Muscle of back (tissue), 11 donors: ENCODE results near the gene STARD10. TPM values are rescaled to one million over a fixed set of nuclear protein-coding genes. Genes with fewer than 3 reads are reported as not detected.

Experiments used
- DNase-seq, 3 donors: peaks; one replicate each; pipeline versions ENCODE4 v3.0.0 to v3.0.0-alpha.2; 2013
- polyA plus RNA-seq, 10 donors: library from polyadenylated mRNA; unstranded; fragments of 120-200 nt; gene quantifications; one replicate each; pipeline ENCODE4 v1.2.1, GENCODE V29; 2013; ENCODE audit not compliant: insufficient read length in 10 of 10

The STARD10 gene
- polyA plus RNA-seq, 10 donors = 36.9 to 68.3 (median 46.8) TPM

GRCh38 chr11:72730737-72731136 is 63.1 kb downstream of the STARD10 start:
- DNase-seq = no peak

- no peak for DNase-seq
Observed at GRCh38 chr11:72730243-72730642, 63.6 kb downstream of the STARD10 start.

- no peak for DNase-seq
Observed at GRCh38 chr11:72727521-72727920, 66.3 kb downstream of the STARD10 start.

- no peak for DNase-seq
Observed at GRCh38 chr11:72726266-72727220, 67.3 kb downstream of the STARD10 start.

GRCh38 chr11:72725724-72726028 is 68.2 kb downstream of the STARD10 start:
- DNase-seq = no peak

- peak; percentile 80 to 89 (median 87) for DNase-seq
Observed at GRCh38 chr11:72724851-72725723, 68.8 kb downstream of the STARD10 start.

GRCh38 chr11:72724021-72724551 is 69.8 kb downstream of the STARD10 start:
- DNase-seq = no peak

- no peak for DNase-seq
Observed at GRCh38 chr11:72723508-72723907, 70.3 kb downstream of the STARD10 start.

- peak; percentile 91 to 96 (median 91) for DNase-seq
Observed at GRCh38 chr11:72722050-72722748, 71.6 kb downstream of the STARD10 start.

- DNase-seq = no peak
Observed at GRCh38 chr11:72721689-72722049, 72.2 kb downstream of the STARD10 start.

- no peak for DNase-seq
Observed at GRCh38 chr11:72721276-72721675, 72.6 kb downstream of the STARD10 start.

GRCh38 chr11:72720784-72721183 is 73.1 kb downstream of the STARD10 start:
- no peak for DNase-seq

- DNase-seq = no peak
Observed at GRCh38 chr11:72720047-72720446, 73.8 kb downstream of the STARD10 start.

- DNase-seq = no peak
Observed at GRCh38 chr11:72719551-72719950, 74.3 kb downstream of the STARD10 start.

- DNase-seq = no peak
Observed at GRCh38 chr11:72719144-72719543, 74.7 kb downstream of the STARD10 start.

GRCh38 chr11:72718101-72718501 is 75.7 kb downstream of the STARD10 start:
- DNase-seq = no peak

- DNase-seq = no peak
Observed at GRCh38 chr11:72716788-72717435, 76.9 kb downstream of the STARD10 start.

GRCh38 chr11:72716290-72716689 is 77.6 kb downstream of the STARD10 start:
- peak; percentile 54 to 92 (median 79) for DNase-seq

- no peak for DNase-seq
Observed at GRCh38 chr11:72712841-72713240, 81.0 kb downstream of the STARD10 start.

GRCh38 chr11:72712168-72712751 is 81.6 kb downstream of the STARD10 start:
- peak in 1 of 3 donors; percentile 69 for DNase-seq

GRCh38 chr11:72711141-72711540 is 82.7 kb downstream of the STARD10 start:
- DNase-seq = no peak
